Keratinocyte (primary cell): Measurements from ENCODE around the gene CCDC107. TPM values are rescaled to one million over a fixed set of nuclear protein-coding genes. Genes with fewer than 3 reads are reported as not detected.

Experiments used
- DNase-seq: peaks from one replicate; pipeline ENCODE4 v3.0.0-alpha.2; 2011; ENCODE audit warnings: low read depth, missing footprints, low spot score
- FAIRE-seq: peaks from 2 replicates; lab custom pipeline; 2011; peaks lifted over from hg19 to GRCh38; lab: Jason Lieb, UNC
- H2AFZ ChIP-seq: 2 replicates; pipeline ENCODE4 v1.6.0; 2012; ENCODE audit warnings: low read length, control low read depth, inconsistent platforms; ENCODE audit not compliant: control insufficient read depth
- H3K27ac ChIP-seq: 2 replicates; pipeline ENCODE4 v1.5.1; 2011; ENCODE audit warnings: low read length; ENCODE audit not compliant: control insufficient read depth, insufficient read depth
- H3K27me3 ChIP-seq: 3 replicates; pipeline ENCODE4 v1.6.0; 2011; ENCODE audit warnings: low read length; ENCODE audit not compliant: control insufficient read depth, insufficient read depth; ENCODE audit errors: extremely low read depth
- H3K36me3 ChIP-seq, 2 experiments: 2 replicates in 1 of 2; 3 replicates in 1 of 2; pipeline ENCODE4 v1.5.1; 2011; ENCODE audit warnings: low read length in 2 of 2, mild to moderate bottlenecking in 1 of 2; ENCODE audit not compliant: control insufficient read depth in 2 of 2, insufficient read depth in 2 of 2; ENCODE audit errors: extremely low read depth in 1 of 2
- H3K4me1 ChIP-seq: 3 replicates; pipeline ENCODE4 v1.5.1; 2011; ENCODE audit warnings: low read length; ENCODE audit not compliant: control insufficient read depth, insufficient read depth; ENCODE audit errors: extremely low read depth
- H3K4me2 ChIP-seq: 3 replicates; pipeline ENCODE4 v1.6.0; 2011; ENCODE audit warnings: low read depth, low read length; ENCODE audit not compliant: control insufficient read depth, insufficient read depth; ENCODE audit errors: extremely low read depth
- H3K4me3 ChIP-seq, 3 experiments: fragments of 200-600 bp in 1 of 3; sonication (generic) in 1 of 3; 2 replicates in 2 of 3; 3 replicates in 1 of 3; pipeline ENCODE4 v1.5.1; 2011 to 2016; ENCODE audit warnings: low read length in 3 of 3, mild to moderate bottlenecking in 3 of 3, control low read depth in 2 of 3, inconsistent platforms in 1 of 3, low read depth in 1 of 3, mixed read lengths in 1 of 3, mixed run types in 1 of 3, moderate library complexity in 1 of 3; ENCODE audit not compliant: control insufficient read depth in 2 of 3, insufficient read depth in 2 of 3; ENCODE audit errors: extremely low read depth in 1 of 3
- H3K79me2 ChIP-seq: 2 replicates; pipeline ENCODE4 v1.6.0; 2012; ENCODE audit warnings: low read length; ENCODE audit not compliant: control insufficient read depth, insufficient read depth
- H3K9ac ChIP-seq: 3 replicates; pipeline ENCODE4 v1.6.0; 2011; ENCODE audit warnings: low read length; ENCODE audit not compliant: control insufficient read depth, insufficient read depth; ENCODE audit errors: extremely low read depth
- H3K9me1 ChIP-seq: 3 replicates; pipeline ENCODE4 v1.6.0; 2011; ENCODE audit warnings: low read length; ENCODE audit not compliant: control insufficient read depth, insufficient read depth; ENCODE audit errors: extremely low read depth
- H3K9me3 ChIP-seq: 2 replicates; pipeline ENCODE4 v1.5.1; 2012; ENCODE audit warnings: low read depth, low read length; ENCODE audit not compliant: control insufficient read depth
- H4K20me1 ChIP-seq: 3 replicates; pipeline ENCODE4 v1.6.0; 2011; ENCODE audit warnings: low read length; ENCODE audit not compliant: control insufficient read depth, insufficient read depth; ENCODE audit errors: extremely low read depth
- CTCF ChIP-seq, 3 experiments: IDR thresholded peaks in 1 of 3; conservative IDR thresholded peaks in 1 of 3; optimal IDR thresholded peaks in 1 of 3; 2 replicates in 2 of 3; 3 replicates in 1 of 3; pipeline versions ENCODE3 to v1.5.1; 2011; ENCODE audit warnings: low read length in 3 of 3, mild to moderate bottlenecking in 3 of 3, moderate library complexity in 2 of 3, control low read depth in 1 of 3, inconsistent platforms in 1 of 3; ENCODE audit not compliant: insufficient read depth in 2 of 3; ENCODE audit errors: extremely low read depth in 1 of 3
- EZH2 ChIP-seq: IDR thresholded peaks from one replicate; pipeline ENCODE4 v1.6.1; 2012; ENCODE audit warnings: inconsistent platforms, mild to moderate bottlenecking, low read length, moderate library complexity
- dilution Hi-C: fragments of 300-500 bp; cut with MboI; formaldehyde crosslinking; loops from one replicate; pipeline ENCODE4 v1.7.0; 2020; ENCODE audit warnings: low sequenced_read_pairs; ENCODE audit not compliant: extremely low pct_ligation_motif_present
- polyA plus RNA-seq, 5 experiments: library from polyadenylated mRNA; depleted of rRNA in 3 of 5; stranded (reverse) in 3 of 5; stranded (forward) in 1 of 5; unstranded in 1 of 5; fragments of >200 nt; gene quantifications; 1 replicate in 1 of 5; 2 replicates in 3 of 5; 3 replicates in 1 of 5; pipeline versions ENCODE4 v1.2.1 to v1.2.3, GENCODE V29; 2011 to 2012; ENCODE audit warnings: missing spikeins in 2 of 5, low read depth in 1 of 5, low replicate concordance in 1 of 5

CCDC107 gene
- polyA plus RNA-seq, 1 donor (not counting 4 experiments of a cell fraction or from before 2014, with no cell fraction given): 10.5 TPM

- dilution Hi-C loops: no loop called here
- no peak overlapping the region for H3K4me3 ChIP-seq
- H2AFZ ChIP-seq: no peak overlapping the region
- H4K20me1 ChIP-seq: no peaks in the 10 kb centered on the region
- FAIRE-seq (no peak), DNase-seq (no peak)
- H3K36me3 ChIP-seq: peaks cover 65 to 86% of the 10 kb centered on the region in 2 experiments
- H3K4me2 ChIP-seq: no peak overlapping the region
- H3K4me1 ChIP-seq: no peaks in the 10 kb centered on the region
- H3K9me1 ChIP-seq: peaks cover 2% of the 10 kb centered on the region
- TF ChIP-seq EZH2 (no peak), CTCF (optimal IDR thresholded peaks at IDR 0.05 in 1 of 3, IDR thresholded peaks at IDR 0.05 in 1 of 3, conservative IDR thresholded peaks at IDR 0.05 in 1 of 3; ENCODE audit: extremely low read depth in 1 of 3, insufficient read depth in 2 of 3, low read length in 3 of 3) (no peak)
- no peaks in the 10 kb centered on the region for H3K9me3 ChIP-seq
- H3K27me3 ChIP-seq: no peaks in the 10 kb centered on the region
- no peak overlapping the region for H3K9ac ChIP-seq
- H3K27ac ChIP-seq: no peak overlapping the region
- H3K79me2 ChIP-seq: no peaks in the 10 kb centered on the region
Observed at GRCh38 chr9:35703906-35704672, 46.0 kb downstream of the CCDC107 start.

DNA sequence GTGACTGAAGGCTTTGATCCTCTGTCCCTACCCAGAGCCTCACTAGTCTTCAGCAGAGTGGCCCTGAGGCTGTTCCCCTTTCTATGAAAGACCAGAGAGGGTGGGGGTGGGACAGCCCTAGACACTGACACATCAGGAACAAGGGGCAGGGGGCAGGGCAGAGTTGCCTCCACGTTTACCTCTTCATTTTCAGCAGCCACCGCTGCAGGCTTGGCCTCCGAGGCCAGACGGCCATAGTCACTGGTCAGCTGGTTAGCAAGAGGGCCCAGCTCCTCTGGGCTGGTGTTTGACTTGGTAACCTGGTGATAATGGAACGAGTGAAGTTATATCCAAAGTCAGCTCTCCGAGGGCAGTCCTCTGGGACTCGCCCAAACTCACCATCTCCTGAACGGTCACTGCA, 47.3 kb downstream of the CCDC107 start:
- no peak overlapping the region for H3K4me2 ChIP-seq
- no peak for TF ChIP-seq EZH2
- no peak for TF ChIP-seq CTCF (optimal IDR thresholded peaks at IDR 0.05 in 1 of 3, IDR thresholded peaks at IDR 0.05 in 1 of 3, conservative IDR thresholded peaks at IDR 0.05 in 1 of 3; ENCODE audit: extremely low read depth in 1 of 3, insufficient read depth in 2 of 3, low read length in 3 of 3)
- no peak overlapping the region for H3K9ac ChIP-seq
- no peaks in the 10 kb centered on the region for H3K9me3 ChIP-seq
- H3K36me3 ChIP-seq: peaks cover 56 to 76% of the 10 kb centered on the region in 2 experiments
- no peaks in the 10 kb centered on the region for H3K4me1 ChIP-seq
- no peak overlapping the region for H3K4me3 ChIP-seq
- no peak overlapping the region for H2AFZ ChIP-seq
- H4K20me1 ChIP-seq: peaks cover under 1% of the 10 kb centered on the region
- H3K79me2 ChIP-seq: no peaks in the 10 kb centered on the region
- H3K27me3 ChIP-seq: no peaks in the 10 kb centered on the region
- FAIRE-seq: no peak
- DNase-seq: no peak
- H3K9me1 ChIP-seq: peaks cover 2% of the 10 kb centered on the region
- dilution Hi-C loops: no loop called here
- H3K27ac ChIP-seq: no peak overlapping the region
